GM23338 (cell line): ENCODE measurements around the gene GKN2. TPM values are rescaled to one million over a fixed set of nuclear protein-coding genes. Genes with fewer than 3 reads are reported as not detected.

Experiments used
- ATAC-seq: fragments of 200-7000 bp; cut with Tn5 transposase; 3 replicates; pipeline ENCODE4 v1.9.1; 2020
- DNase-seq: peaks from one replicate; pipeline ENCODE4 v3.0.0-alpha.2; 2015; ENCODE audit warnings: low spot score
- H2AFZ ChIP-seq: fragments of 200-600 bp; sonication (generic); 2 replicates; pipeline ENCODE4 v1.8.0; 2016; ENCODE audit warnings: antibody characterized with exemption, mild to moderate bottlenecking, moderate library complexity
- H3F3A ChIP-seq: fragments of 200-600 bp; sonication (generic); replicated peaks from 2 replicates; pipeline ENCODE4 v1.8.0; 2017; ENCODE audit warnings: antibody characterized with exemption, mixed run types, low read depth
- H3K27ac ChIP-seq: fragments of 200-600 bp; sonication (generic); 2 replicates; pipeline ENCODE4 v1.6.1; 2016; ENCODE audit warnings: low read depth
- H3K27me3 ChIP-seq: fragments of 200-600 bp; sonication (generic); 2 replicates; pipeline ENCODE4 v1.8.0; 2016; ENCODE audit warnings: mild to moderate bottlenecking, mixed run types, moderate library complexity; ENCODE audit not compliant: insufficient read depth
- H3K36me3 ChIP-seq: fragments of 200-600 bp; sonication (generic); 2 replicates; pipeline ENCODE4 v1.8.0; 2016; ENCODE audit warnings: mild to moderate bottlenecking; ENCODE audit not compliant: insufficient read depth
- H3K4me1 ChIP-seq: fragments of 200-600 bp; sonication (generic); 2 replicates; pipeline ENCODE4 v1.8.0; 2016; ENCODE audit warnings: mild to moderate bottlenecking, moderate library complexity; ENCODE audit not compliant: insufficient read depth
- H3K4me2 ChIP-seq: fragments of 200-600 bp; sonication (generic); 2 replicates; pipeline ENCODE4 v1.7.1; 2017; ENCODE audit warnings: mixed run types
- H3K4me3 ChIP-seq: fragments of 200-600 bp; sonication (generic); 2 replicates; pipeline ENCODE4 v1.6.1; 2016; ENCODE audit warnings: mixed run types
- H3K79me2 ChIP-seq: fragments of 200-600 bp; sonication (generic); replicated peaks from 2 replicates; pipeline ENCODE4 v1.8.0; 2017; ENCODE audit warnings: mild to moderate bottlenecking; ENCODE audit not compliant: insufficient read depth
- H3K9me2 ChIP-seq: fragments of 200-600 bp; sonication (generic); 2 replicates; pipeline ENCODE4 v1.8.0; 2017; ENCODE audit not compliant: insufficient read depth
- H4K20me1 ChIP-seq: fragments of 200-600 bp; sonication (generic); replicated peaks from 2 replicates; pipeline ENCODE4 v1.8.0; 2017; ENCODE audit warnings: mild to moderate bottlenecking; ENCODE audit not compliant: insufficient read depth
- H3K27ac Mint-ChIP-seq: 2 replicates; pipeline ENCODE4 v1.8.0; 2020; ENCODE audit warnings: inconsistent platforms, mild to moderate bottlenecking, moderate library complexity, mixed read lengths
- H3K27me3 Mint-ChIP-seq: 3 replicates; pipeline ENCODE4 v1.8.0; 2022; ENCODE audit warnings: low read depth, mild to moderate bottlenecking, moderate library complexity, mixed read lengths, inconsistent platforms; ENCODE audit not compliant: insufficient read depth, poor library complexity
- H3K36me3 Mint-ChIP-seq: 3 replicates; pipeline ENCODE4 v1.8.0; 2021; ENCODE audit warnings: low read depth, mild to moderate bottlenecking, inconsistent platforms, moderate library complexity, mixed read lengths
- H3K4me1 Mint-ChIP-seq: 3 replicates; pipeline ENCODE4 v1.8.0; 2020; ENCODE audit warnings: mild to moderate bottlenecking, inconsistent platforms, mixed read lengths
- H3K4me3 Mint-ChIP-seq: 3 replicates; pipeline ENCODE4 v1.8.0; 2021; ENCODE audit warnings: moderate library complexity, mild to moderate bottlenecking, inconsistent platforms, mixed read lengths
- H3K9me3 Mint-ChIP-seq: 3 replicates; pipeline ENCODE4 v1.8.0; 2020; ENCODE audit warnings: moderate library complexity, mild to moderate bottlenecking, inconsistent platforms, mixed read lengths
- CREB1 ChIP-seq: fragments of 250-450 bp; sonication (Bioruptor Pico); IDR thresholded peaks from 2 replicates; pipeline ENCODE4 v1.5.0; 2020; ENCODE audit warnings: low read depth, mild to moderate bottlenecking, moderate library complexity
- ETS1 ChIP-seq: IDR thresholded peaks from 2 replicates; pipeline ENCODE4 v1.6.1; 2016; ENCODE audit warnings: antibody characterized with exemption
- STAT1 ChIP-seq: IDR thresholded peaks from one replicate; pipeline ENCODE4 v1.6.1; 2016; ENCODE audit warnings: antibody characterized with exemption; ENCODE audit not compliant: unreplicated experiment
- ZNF114 ChIP-seq: fragments of 250-450 bp; sonication (Bioruptor Pico); IDR thresholded peaks from 2 replicates; pipeline ENCODE4 v1.5.0; 2020; ENCODE audit warnings: mild to moderate bottlenecking, moderate library complexity
- ZNF331 ChIP-seq: fragments of 250-450 bp; sonication (Bioruptor Pico); IDR thresholded peaks from 2 replicates; pipeline ENCODE4 v1.5.0; 2020; ENCODE audit warnings: low read depth, mild to moderate bottlenecking, moderate library complexity
- ZNF462 ChIP-seq: fragments of 250-450 bp; sonication (Bioruptor Pico); IDR thresholded peaks from 2 replicates; pipeline ENCODE4 v1.5.0; 2020; ENCODE audit warnings: mild to moderate bottlenecking, moderate library complexity
- polyA plus RNA-seq: library from polyadenylated mRNA; unstranded; fragments of >200 nt; fragmentation: Nextera tagmentation; extraction: Ambion mirVana; gene quantifications from 2 replicates; pipeline ENCODE4 v1.2.1, GENCODE V29; 2016
- total RNA-seq: library from RNA; depleted of rRNA; stranded (reverse); fragments of >200 nt; shearing (Covaris generic); gene quantifications from 2 replicates; pipeline ENCODE4 v1.2.3, GENCODE V29; 2014
- TF ChIP-seq, protein P1 (sequence below), 2 experiments: fragments of 200-600 bp in 1 of 2; sonication (generic) in 1 of 2; conservative IDR thresholded peaks; 2 replicates each; pipeline versions ENCODE4 v1.5.1 to v1.6.1; 2016 to 2017; ENCODE audit warnings: antibody characterized with exemption in 2 of 2, low read depth in 2 of 2, mild to moderate bottlenecking in 2 of 2, moderate library complexity in 1 of 2

GKN2 gene
- total and polyA plus RNA-seq, 2 experiments from 2014 or later = not detected

DNA sequence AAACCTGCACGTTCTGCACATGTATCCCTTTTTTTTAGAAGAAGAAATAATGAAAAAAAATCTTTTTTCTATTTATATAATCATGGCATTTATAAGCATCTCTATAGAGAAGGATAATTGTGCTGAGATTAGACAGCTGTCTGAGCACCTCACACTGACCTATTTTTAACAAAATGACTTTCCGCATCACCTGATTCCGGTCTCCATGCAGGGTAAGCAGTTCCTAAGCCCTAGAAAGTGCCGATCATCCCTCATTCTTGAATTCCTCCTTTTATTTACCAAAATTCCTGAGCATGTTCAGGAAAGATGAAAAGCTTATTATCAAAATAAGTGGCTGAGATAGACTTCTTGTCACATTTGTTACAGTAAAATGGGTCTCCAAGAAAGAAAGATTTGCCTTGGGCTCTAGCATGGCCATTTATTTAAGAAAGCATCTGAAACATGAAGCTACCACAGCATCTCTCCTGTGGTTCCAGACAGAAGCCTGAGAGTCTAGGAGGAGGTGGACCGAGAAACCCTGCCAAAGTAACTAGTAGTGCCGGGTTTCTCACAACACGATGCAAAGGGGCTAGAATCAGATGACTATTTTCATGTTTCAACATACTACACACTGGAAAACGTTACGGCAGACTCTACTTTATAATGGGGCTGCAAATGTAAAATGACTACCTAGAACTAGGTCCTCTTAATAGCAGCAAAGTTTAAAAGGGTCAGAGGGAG is 22.4 kb upstream of the GKN2 start:
- no peak for DNase-seq
- Histone ChIP-seq H2AFZ (peak overlapping the region; percentile 48; the same call in 1 of the 2 replicates), H4K20me1 (no peaks in the 10 kb centered on the region), H3K36me3 (no peaks in the 10 kb centered on the region), H3K79me2 (no peaks in the 10 kb centered on the region), H3K4me2 (no peak overlapping the region), H3K27me3 (no peaks in the 10 kb centered on the region), H3K4me3 (no peak overlapping the region), H3K9me2 (no peaks in the 10 kb centered on the region), H3K4me1 (no peaks in the 10 kb centered on the region), H3K27ac (no peak overlapping the region), H3F3A (no peaks in the 10 kb centered on the region)
- Mint-ChIP-seq H3K4me3 (no peak overlapping the region), H3K9me3 (no peaks in the 10 kb centered on the region), H3K27me3 (no peaks in the 10 kb centered on the region), H3K4me1 (no peaks in the 10 kb centered on the region), H3K36me3 (no peaks in the 10 kb centered on the region), H3K27ac (no peak overlapping the region)
- TF ChIP-seq CREB1 (CRISPR knock-in tag) = no peak
- no peak for TF ChIP-seq ZNF462 (CRISPR knock-in tag)
- TF ChIP-seq STAT1 = no peak
- TF ChIP-seq ZNF331 = no peak
- TF ChIP-seq ZNF114 (CRISPR knock-in tag) = no peak
- TF ChIP-seq, protein P1, sequence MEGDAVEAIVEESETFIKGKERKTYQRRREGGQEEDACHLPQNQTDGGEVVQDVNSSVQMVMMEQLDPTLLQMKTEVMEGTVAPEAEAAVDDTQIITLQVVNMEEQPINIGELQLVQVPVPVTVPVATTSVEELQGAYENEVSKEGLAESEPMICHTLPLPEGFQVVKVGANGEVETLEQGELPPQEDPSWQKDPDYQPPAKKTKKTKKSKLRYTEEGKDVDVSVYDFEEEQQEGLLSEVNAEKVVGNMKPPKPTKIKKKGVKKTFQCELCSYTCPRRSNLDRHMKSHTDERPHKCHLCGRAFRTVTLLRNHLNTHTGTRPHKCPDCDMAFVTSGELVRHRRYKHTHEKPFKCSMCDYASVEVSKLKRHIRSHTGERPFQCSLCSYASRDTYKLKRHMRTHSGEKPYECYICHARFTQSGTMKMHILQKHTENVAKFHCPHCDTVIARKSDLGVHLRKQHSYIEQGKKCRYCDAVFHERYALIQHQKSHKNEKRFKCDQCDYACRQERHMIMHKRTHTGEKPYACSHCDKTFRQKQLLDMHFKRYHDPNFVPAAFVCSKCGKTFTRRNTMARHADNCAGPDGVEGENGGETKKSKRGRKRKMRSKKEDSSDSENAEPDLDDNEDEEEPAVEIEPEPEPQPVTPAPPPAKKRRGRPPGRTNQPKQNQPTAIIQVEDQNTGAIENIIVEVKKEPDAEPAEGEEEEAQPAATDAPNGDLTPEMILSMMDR (conservative IDR thresholded peaks at IDR 0.05; ENCODE audit: low read depth in 2 of 2) = no peak
- no peak for TF ChIP-seq ETS1
- no peak for ATAC-seq
